ENCODE measurements around the gene CHAF1A.

CHAF1A gene

GRCh38 chr19:4473763-4474513, 71.5 kb downstream of the CHAF1A start:
- DNase-seq (ENCODE audit: low read depth, low spot score) = no peak
- TF ChIP-seq CTCF (IDR thresholded peaks at IDR 0.05; ENCODE audit: insufficient read depth, low read length, missing control alignments) = no peak
- peak overlapping the region; percentile 77 for H3K4me3 ChIP-seq (ENCODE audit: low read depth, low read length)
- POLR2A ChIA-PET = interaction anchor here (1.2 to 1.4 kb wide), 2 partner anchors 12 to 17 kb away, joined by 4 to 5 read pairs; no protein-coding TSS in a partner anchor
- CTCF ChIA-PET = interaction anchor here (0.8 to 1.1 kb wide), 3 partner anchors 40 to 102 kb away, joined by 3 to 4 read pairs (median 3); no protein-coding TSS in a partner anchor

- no peak for DNase-seq (ENCODE audit: low read depth, low spot score)
- CTCF ChIA-PET = interaction anchor here (0.8 to 1.1 kb wide), 3 partner anchors 40 to 101 kb away, joined by 3 to 4 read pairs (median 3); no protein-coding TSS in a partner anchor
- POLR2A ChIA-PET = interaction anchor here (1.2 to 1.4 kb wide), 2 partner anchors 11 to 18 kb away, joined by 4 to 5 read pairs; no protein-coding TSS in a partner anchor
- H3K4me3 ChIP-seq (ENCODE audit: low read depth, low read length) = peak overlapping the region; percentile 77
- no peak for TF ChIP-seq CTCF (IDR thresholded peaks at IDR 0.05; ENCODE audit: insufficient read depth, low read length, missing control alignments)
Measured at GRCh38 chr19:4474514-4475022, 72.1 kb downstream of the CHAF1A start.

- TF ChIP-seq CTCF (IDR thresholded peaks at IDR 0.05; ENCODE audit: insufficient read depth, low read length, missing control alignments) = no peak
- POLR2A ChIA-PET = no interaction called here
- no peak for DNase-seq (ENCODE audit: low read depth, low spot score)
Measured at GRCh38 chr19:4477034-4477801, 74.8 kb downstream of the CHAF1A start.

GRCh38 chr19:4482721-4483364, 80.4 kb downstream of the CHAF1A start:
- DNase-seq (ENCODE audit: low read depth, low spot score) = no peak
- POLR2A ChIA-PET = no interaction called here
- TF ChIP-seq CTCF (IDR thresholded peaks at IDR 0.05; ENCODE audit: insufficient read depth, low read length, missing control alignments) = no peak
- no peak overlapping the region for H3K4me3 ChIP-seq (ENCODE audit: low read depth, low read length)
- CTCF ChIA-PET = no interaction called here

More at GRCh38 chr19:4477034-4477801, 74.8 kb downstream of the CHAF1A start:
- no peak overlapping the region for H3K4me3 ChIP-seq (ENCODE audit: low read depth, low read length)
- CTCF ChIA-PET = interaction anchor here (1.3 kb wide), 1 partner anchor 48 kb away, joined by 3 read pairs; no protein-coding TSS in a partner anchor

DNA sequence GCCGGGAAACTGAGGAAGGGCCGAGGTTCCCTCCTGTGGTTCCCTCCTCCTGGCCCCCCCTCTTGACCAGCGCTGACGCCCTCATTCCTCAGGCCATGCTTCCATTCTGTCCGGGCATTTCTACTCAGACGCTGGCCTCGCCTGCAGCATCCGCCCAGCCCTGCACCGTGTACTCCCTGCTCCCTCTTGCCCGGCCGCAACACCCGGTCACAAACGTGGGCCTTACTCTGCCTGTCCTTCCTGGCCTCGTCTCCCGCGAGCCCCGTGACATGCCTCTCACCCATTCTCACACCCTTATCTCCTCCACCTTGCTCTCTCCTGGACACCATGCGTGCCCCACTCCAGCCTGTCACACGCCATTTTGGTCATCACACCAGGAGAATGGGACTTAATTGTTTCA, 80.9 kb downstream of the CHAF1A start:
- DNase-seq (ENCODE audit: low read depth, low spot score) = no peak
- POLR2A ChIA-PET = no interaction called here
- H3K4me3 ChIP-seq (ENCODE audit: low read depth, low read length) = no peak overlapping the region
- CTCF ChIA-PET = no interaction called here
- no peak for TF ChIP-seq CTCF (IDR thresholded peaks at IDR 0.05; ENCODE audit: insufficient read depth, low read length, missing control alignments)
